Measurements from ENCODE around the gene CXCL11. TPM values are rescaled to one million over a fixed set of nuclear protein-coding genes. Genes with fewer than 3 reads are reported as not detected.
"Not testable (repeated sequence)": the region's sequence is repeated elsewhere in the genome, so short reads cannot be mapped to it uniquely, and the experiment has no call there.

CXCL11 gene
- total and polyA plus RNA-seq, 9 donors, result 0.07 TPM; not detected in 8

DNA sequence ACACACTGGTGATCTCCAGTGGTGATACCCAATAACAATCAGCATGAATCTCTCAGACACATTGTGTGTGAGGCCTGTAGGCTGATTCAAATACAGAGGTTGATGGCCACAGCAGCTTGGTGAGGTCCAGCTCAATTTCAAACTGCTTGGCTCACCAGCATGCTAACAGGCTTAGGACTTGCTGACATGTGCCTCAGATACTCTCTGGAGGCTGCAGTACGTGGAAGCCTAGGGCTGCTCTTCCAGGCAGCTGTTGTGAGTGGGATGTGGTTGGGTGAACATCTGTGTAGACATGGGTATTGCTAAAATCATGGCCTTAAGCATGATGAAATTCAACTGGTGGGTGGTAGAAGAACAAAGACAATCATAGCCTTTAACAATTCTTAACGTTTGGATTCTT is 32.8 kb downstream of the CXCL11 start:
- no peaks in the 10 kb centered on the region for H3K9me3 ChIP-seq (replicated peaks; ENCODE audit: control insufficient read depth, low read depth, low read length)
- no peak overlapping the region for H3K27ac ChIP-seq (ENCODE audit: low read length)
- no peaks in the 10 kb centered on the region for H3K36me3 ChIP-seq (ENCODE audit: control insufficient read depth, insufficient read depth, low read length)
- peak; percentile 35 for DNase-seq
- H3K4me1 ChIP-seq (ENCODE audit: control insufficient read depth, insufficient read depth, low read length), result no peaks in the 10 kb centered on the region
- H3K4me3 ChIP-seq (ENCODE audit: low read length), result no peak overlapping the region
- WGBS (ENCODE audit: insufficient coverage), result no CpG with 5 or more reads among the region's 2 CpGs
- H3K27me3 ChIP-seq (ENCODE audit: control insufficient read depth, insufficient read depth, low read length), result no peaks in the 10 kb centered on the region

- H3K9me3 ChIP-seq (replicated peaks; ENCODE audit: control insufficient read depth, low read depth, low read length), result no peaks in the 10 kb centered on the region
- H3K4me3 ChIP-seq (ENCODE audit: low read length), result no peak overlapping the region
- no CpG with 5 or more reads among the region's 4 CpGs for WGBS (ENCODE audit: insufficient coverage)
- H3K4me1 ChIP-seq (ENCODE audit: control insufficient read depth, insufficient read depth, low read length), result no peaks in the 10 kb centered on the region
- no peak overlapping the region for H3K27ac ChIP-seq (ENCODE audit: low read length)
- no peaks in the 10 kb centered on the region for H3K27me3 ChIP-seq (ENCODE audit: control insufficient read depth, insufficient read depth, low read length)
- DNase-seq, result peak; percentile 33
- H3K36me3 ChIP-seq (ENCODE audit: control insufficient read depth, insufficient read depth, low read length), result no peaks in the 10 kb centered on the region
These were observed 33.7 kb downstream of the CXCL11 start for GRCh38 chr4:76002176-76002575.

DNA sequence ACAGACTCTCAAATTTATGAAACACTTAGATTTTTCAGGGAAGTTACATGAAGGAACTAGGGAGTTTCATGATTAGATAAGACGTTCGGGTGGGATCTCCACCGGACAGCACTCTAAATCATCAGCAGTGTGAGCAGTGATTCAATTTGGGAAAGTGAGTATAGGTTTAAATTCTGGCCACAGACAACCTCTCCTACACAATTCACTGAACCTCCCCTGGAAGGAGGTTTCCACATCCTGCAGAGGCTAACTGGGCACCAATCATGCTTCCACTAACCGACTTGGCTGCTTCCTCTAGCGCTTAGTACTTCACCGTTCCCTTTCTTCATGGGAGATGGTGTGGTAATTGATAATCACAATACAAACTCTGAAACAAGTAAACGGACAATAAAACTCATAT is 34.2 kb downstream of the CXCL11 start:
- no peak overlapping the region for H3K4me3 ChIP-seq (ENCODE audit: low read length)
- H3K36me3 ChIP-seq (ENCODE audit: control insufficient read depth, insufficient read depth, low read length), result no peaks in the 10 kb centered on the region
- no peak overlapping the region for H3K27ac ChIP-seq (ENCODE audit: low read length)
- no CpG with 5 or more reads among the region's 7 CpGs for WGBS (ENCODE audit: insufficient coverage)
- H3K4me1 ChIP-seq (ENCODE audit: control insufficient read depth, insufficient read depth, low read length), result no peaks in the 10 kb centered on the region
- H3K27me3 ChIP-seq (ENCODE audit: control insufficient read depth, insufficient read depth, low read length), result no peaks in the 10 kb centered on the region
- no peaks in the 10 kb centered on the region for H3K9me3 ChIP-seq (replicated peaks; ENCODE audit: control insufficient read depth, low read depth, low read length)
- DNase-seq, result no peak

GRCh38 chr4:76000279-76000678 is 35.6 kb downstream of the CXCL11 start:
- Histone ChIP-seq H3K4me3 (ENCODE audit: low read length) (no peak overlapping the region), H3K27me3 (ENCODE audit: control insufficient read depth, insufficient read depth, low read length) (no peaks in the 10 kb centered on the region), H3K4me1 (ENCODE audit: control insufficient read depth, insufficient read depth, low read length) (no peaks in the 10 kb centered on the region), H3K27ac (ENCODE audit: low read length) (no peak overlapping the region), H3K9me3 (replicated peaks; ENCODE audit: control insufficient read depth, low read depth, low read length) (no peaks in the 10 kb centered on the region), H3K36me3 (ENCODE audit: control insufficient read depth, insufficient read depth, low read length) (no peaks in the 10 kb centered on the region)
- 100% methylated on average over 1 of the region's 1 CpG for WGBS (ENCODE audit: insufficient coverage)
- DNase-seq, result no peak

DNA sequence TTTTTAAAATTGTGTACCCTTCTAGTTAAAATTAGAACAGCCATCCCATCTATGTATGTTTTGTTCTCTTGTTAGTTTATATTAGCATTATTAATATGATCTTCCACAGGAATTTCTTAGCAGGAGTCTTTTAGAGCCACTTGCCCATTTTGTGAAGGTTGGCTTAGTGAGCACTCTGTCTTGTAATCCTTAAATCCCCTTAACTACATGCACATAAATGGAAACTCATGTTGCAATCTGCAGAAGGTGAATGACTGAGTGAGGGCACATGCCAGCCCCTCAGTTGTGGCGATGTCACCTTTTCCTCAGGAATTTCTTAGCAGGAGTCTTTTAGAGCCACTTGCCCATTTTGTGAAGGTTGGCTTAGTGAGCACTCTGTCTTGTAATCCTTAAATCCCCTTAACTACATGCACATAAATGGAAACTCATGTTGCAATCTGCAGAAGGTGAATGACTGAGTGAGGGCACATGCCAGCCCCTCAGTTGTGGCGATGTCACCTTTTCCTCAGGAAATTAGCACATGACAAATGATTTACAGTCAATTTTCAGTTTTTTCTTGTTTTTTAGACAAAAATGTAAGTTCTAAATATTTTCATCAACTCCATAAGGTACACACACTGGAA is 37.2 kb downstream of the CXCL11 start:
- not testable (repeated sequence) for DNase-seq; H3K4me1 ChIP-seq (ENCODE audit: control insufficient read depth, insufficient read depth, low read length); H3K36me3 ChIP-seq (ENCODE audit: control insufficient read depth, insufficient read depth, low read length); H3K27ac ChIP-seq (ENCODE audit: low read length); H3K4me3 ChIP-seq (ENCODE audit: low read length); H3K27me3 ChIP-seq (ENCODE audit: control insufficient read depth, insufficient read depth, low read length); H3K9me3 ChIP-seq (replicated peaks; ENCODE audit: control insufficient read depth, low read depth, low read length)
- WGBS (ENCODE audit: insufficient coverage), result no CpG with 5 or more reads among the region's 2 CpGs

DNA sequence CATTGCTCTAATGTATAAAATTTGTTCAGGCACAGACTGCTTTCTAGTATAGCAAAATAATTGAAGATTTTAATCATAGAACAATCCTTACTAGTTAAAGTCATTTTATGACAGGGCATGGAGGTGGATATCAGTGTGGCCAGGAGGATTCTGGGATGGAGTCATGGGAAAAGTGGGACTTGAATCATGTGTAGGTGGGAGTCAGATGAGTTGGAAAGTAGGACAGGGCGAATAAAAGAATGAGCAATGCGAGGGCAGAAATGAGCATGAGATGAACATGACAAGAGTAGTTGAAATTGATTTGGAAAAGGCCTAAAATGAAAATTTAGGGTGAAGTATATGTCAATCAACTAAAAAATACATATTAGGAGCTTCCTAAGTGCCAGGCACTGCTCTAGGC is 37.9 kb downstream of the CXCL11 start:
- no peak for DNase-seq
- Histone ChIP-seq H3K27ac (ENCODE audit: low read length) (no peak overlapping the region), H3K36me3 (ENCODE audit: control insufficient read depth, insufficient read depth, low read length) (no peaks in the 10 kb centered on the region), H3K27me3 (ENCODE audit: control insufficient read depth, insufficient read depth, low read length) (no peaks in the 10 kb centered on the region), H3K4me3 (ENCODE audit: low read length) (no peak overlapping the region), H3K4me1 (ENCODE audit: control insufficient read depth, insufficient read depth, low read length) (no peaks in the 10 kb centered on the region), H3K9me3 (replicated peaks; ENCODE audit: control insufficient read depth, low read depth, low read length) (no peaks in the 10 kb centered on the region)
- WGBS (ENCODE audit: insufficient coverage), result 67% methylated on average over 1 of the region's 2 CpGs

DNA sequence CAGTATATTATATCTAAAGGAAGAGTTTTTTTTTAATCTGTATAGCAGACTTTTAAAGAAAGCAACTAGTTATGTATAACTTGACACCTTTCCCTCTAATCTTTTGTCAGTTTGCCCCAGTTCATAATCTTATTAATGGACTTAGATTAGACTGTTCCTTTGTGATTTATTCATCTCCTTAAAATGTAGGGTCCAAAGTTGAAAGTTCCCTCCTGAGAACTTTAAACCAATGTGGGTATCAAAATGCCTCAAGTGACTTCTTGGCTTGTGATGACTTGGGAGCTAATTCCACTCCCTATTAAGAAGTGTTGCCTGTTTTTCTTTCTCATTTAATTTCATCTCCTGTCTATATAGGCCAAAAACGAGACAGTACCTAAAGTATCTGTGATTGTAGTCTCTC is 38.8 kb downstream of the CXCL11 start:
- H3K4me1 ChIP-seq (ENCODE audit: control insufficient read depth, insufficient read depth, low read length), result no peaks in the 10 kb centered on the region
- no peaks in the 10 kb centered on the region for H3K36me3 ChIP-seq (ENCODE audit: control insufficient read depth, insufficient read depth, low read length)
- H3K27me3 ChIP-seq (ENCODE audit: control insufficient read depth, insufficient read depth, low read length), result no peaks in the 10 kb centered on the region
- no peak for DNase-seq
- H3K4me3 ChIP-seq (ENCODE audit: low read length), result no peak overlapping the region
- no CpG with 5 or more reads among the region's 1 CpG for WGBS (ENCODE audit: insufficient coverage)
- no peaks in the 10 kb centered on the region for H3K9me3 ChIP-seq (replicated peaks; ENCODE audit: control insufficient read depth, low read depth, low read length)
- H3K27ac ChIP-seq (ENCODE audit: low read length), result no peak overlapping the region

DNA sequence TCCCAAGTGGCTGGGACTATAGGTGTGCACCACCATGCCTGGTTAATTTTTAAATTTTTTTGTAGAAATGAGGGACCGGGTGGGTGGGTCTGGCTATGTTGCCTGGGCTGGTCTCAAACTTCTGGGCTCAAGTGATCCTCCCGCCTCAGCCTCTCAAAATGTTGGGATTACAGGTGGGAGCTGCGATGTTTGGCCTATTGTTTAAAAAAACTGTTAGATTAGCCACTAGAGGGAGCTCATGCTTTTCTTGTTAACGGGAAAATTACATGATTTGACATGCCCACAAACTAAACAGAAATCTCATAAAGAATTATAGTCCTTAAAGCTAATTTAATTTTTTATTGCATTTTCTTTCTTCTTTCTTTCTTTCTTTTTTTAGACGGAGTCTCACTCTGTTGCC is 40.1 kb downstream of the CXCL11 start:
- H3K4me1 ChIP-seq (ENCODE audit: control insufficient read depth, insufficient read depth, low read length), result peaks cover 2% of the 10 kb centered on the region
- H3K36me3 ChIP-seq (ENCODE audit: control insufficient read depth, insufficient read depth, low read length), result no peaks in the 10 kb centered on the region
- no peak overlapping the region for H3K27ac ChIP-seq (ENCODE audit: low read length)
- WGBS (ENCODE audit: insufficient coverage), result 29% methylated on average over 2 of the region's 5 CpGs
- H3K4me3 ChIP-seq (ENCODE audit: low read length), result no peak overlapping the region
- no peaks in the 10 kb centered on the region for H3K9me3 ChIP-seq (replicated peaks; ENCODE audit: control insufficient read depth, low read depth, low read length)
- DNase-seq, result peak; percentile 70
- H3K27me3 ChIP-seq (ENCODE audit: control insufficient read depth, insufficient read depth, low read length), result no peaks in the 10 kb centered on the region

GRCh38 chr4:75992462-75992861 is 43.4 kb downstream of the CXCL11 start:
- Histone ChIP-seq H3K27me3 (ENCODE audit: control insufficient read depth, insufficient read depth, low read length) (no peaks in the 10 kb centered on the region), H3K36me3 (ENCODE audit: control insufficient read depth, insufficient read depth, low read length) (no peaks in the 10 kb centered on the region), H3K4me3 (ENCODE audit: low read length) (no peak overlapping the region), H3K9me3 (replicated peaks; ENCODE audit: control insufficient read depth, low read depth, low read length) (no peaks in the 10 kb centered on the region), H3K4me1 (ENCODE audit: control insufficient read depth, insufficient read depth, low read length) (peaks cover 8% of the 10 kb centered on the region), H3K27ac (ENCODE audit: low read length) (no peak overlapping the region)
- no peak for DNase-seq
- 100% methylated on average over 1 of the region's 1 CpG for WGBS (ENCODE audit: insufficient coverage)

DNA sequence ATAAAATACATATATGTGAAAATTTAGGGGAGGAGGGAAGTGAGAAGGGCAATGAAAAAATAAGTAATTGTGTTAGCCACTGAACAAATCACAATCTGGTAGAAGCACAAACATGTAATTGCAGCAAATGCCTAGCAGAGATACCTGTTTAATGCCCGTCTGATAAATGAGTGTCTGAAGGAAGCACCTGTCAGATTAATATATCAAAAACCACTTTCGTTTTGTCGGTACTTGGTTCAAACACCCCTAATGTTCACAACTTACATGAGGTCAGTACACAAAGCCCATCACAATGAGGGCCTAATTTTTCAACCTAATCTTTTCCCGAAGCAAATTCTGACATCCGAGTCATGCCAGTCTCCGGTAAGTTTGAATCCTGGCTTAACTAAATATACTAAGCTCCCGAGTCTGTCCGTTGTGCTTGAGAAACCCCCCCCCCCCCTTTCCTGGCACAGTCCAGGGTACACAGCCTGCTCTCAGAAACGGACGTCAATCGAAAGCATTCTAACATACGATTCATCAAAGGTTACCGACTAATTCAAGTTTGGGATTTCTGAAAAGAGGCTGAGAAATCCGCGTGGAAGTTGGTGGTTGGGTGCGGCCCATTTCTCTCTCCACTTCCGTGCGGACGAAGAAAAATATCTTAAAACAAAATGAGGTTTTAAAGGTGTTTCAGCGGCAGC is 45.9 kb downstream of the CXCL11 start:
- peak overlapping the region; percentile 94 for H3K4me3 ChIP-seq (ENCODE audit: low read length)
- peak; percentile 14 for DNase-seq
- peaks cover 3% of the 10 kb centered on the region for H3K36me3 ChIP-seq (ENCODE audit: control insufficient read depth, insufficient read depth, low read length)
- H3K27ac ChIP-seq (ENCODE audit: low read length), result peak overlapping the region; percentile 82
- H3K27me3 ChIP-seq (ENCODE audit: control insufficient read depth, insufficient read depth, low read length), result no peaks in the 10 kb centered on the region
- H3K4me1 ChIP-seq (ENCODE audit: control insufficient read depth, insufficient read depth, low read length), result peaks cover 8% of the 10 kb centered on the region
- H3K9me3 ChIP-seq (replicated peaks; ENCODE audit: control insufficient read depth, low read depth, low read length), result no peaks in the 10 kb centered on the region
- WGBS (ENCODE audit: insufficient coverage), result 0% methylated on average over 7 of the region's 20 CpGs

All from muscle of leg (tissue), 11 donors.